Activated naive CD8-positive, alpha-beta T cell treated with anti-CD3 and anti-CD28 coated beads, Interleukin-2, amount 10 ng/mL, durations not matched to agents 7 days and 5 days (primary cell): ENCODE data around the gene ALG3. TPM values are rescaled to one million over a fixed set of nuclear protein-coding genes. Genes with fewer than 3 reads are reported as not detected.

Experiments
- ATAC-seq: fragments of 150-1000 bp; cut with Tn5 transposase; one replicate; pipeline ENCODE4 v1.10.0; 2021; ENCODE audit warnings: low read depth, moderate library complexity
- POLR2A ChIA-PET: fragments of 350-600 bp; sonication (Branson Sonifier 250); formaldehyde crosslinking; loops from one replicate; lab custom pipeline; 2021; ENCODE audit warnings: antibody characterized with exemption; lab: Charles Lee
- DNase-seq: peaks from one replicate; pipeline ENCODE4 v3.0.0; 2021
- H3K27ac Mint-ChIP-seq: one replicate; pipeline ENCODE4 v1.8.0; 2022; ENCODE audit warnings: mild to moderate bottlenecking, mixed read lengths
- H3K27me3 Mint-ChIP-seq: one replicate; pipeline ENCODE4 v1.8.0; 2022; ENCODE audit warnings: mild to moderate bottlenecking, moderate library complexity, mixed read lengths
- H3K36me3 Mint-ChIP-seq: one replicate; pipeline ENCODE4 v1.8.0; 2021; ENCODE audit warnings: mild to moderate bottlenecking, mixed read lengths
- H3K4me1 Mint-ChIP-seq: one replicate; pipeline ENCODE4 v1.8.0; 2021; ENCODE audit warnings: mixed read lengths
- H3K4me3 Mint-ChIP-seq: one replicate; pipeline ENCODE4 v1.8.0; 2022; ENCODE audit warnings: mild to moderate bottlenecking, moderate library complexity, mixed read lengths
- H3K9me3 Mint-ChIP-seq: one replicate; pipeline ENCODE4 v1.8.0; 2021; ENCODE audit warnings: mixed read lengths
- total RNA-seq, 2 experiments: library from RNA; stranded (reverse); gene quantifications; one replicate each; pipeline ENCODE4 v1.2.3, GENCODE V29; 2021

Gene ALG3
- 10 to 100 TPM; 38.8 to 38.9 TPM for total RNA-seq

DNA sequence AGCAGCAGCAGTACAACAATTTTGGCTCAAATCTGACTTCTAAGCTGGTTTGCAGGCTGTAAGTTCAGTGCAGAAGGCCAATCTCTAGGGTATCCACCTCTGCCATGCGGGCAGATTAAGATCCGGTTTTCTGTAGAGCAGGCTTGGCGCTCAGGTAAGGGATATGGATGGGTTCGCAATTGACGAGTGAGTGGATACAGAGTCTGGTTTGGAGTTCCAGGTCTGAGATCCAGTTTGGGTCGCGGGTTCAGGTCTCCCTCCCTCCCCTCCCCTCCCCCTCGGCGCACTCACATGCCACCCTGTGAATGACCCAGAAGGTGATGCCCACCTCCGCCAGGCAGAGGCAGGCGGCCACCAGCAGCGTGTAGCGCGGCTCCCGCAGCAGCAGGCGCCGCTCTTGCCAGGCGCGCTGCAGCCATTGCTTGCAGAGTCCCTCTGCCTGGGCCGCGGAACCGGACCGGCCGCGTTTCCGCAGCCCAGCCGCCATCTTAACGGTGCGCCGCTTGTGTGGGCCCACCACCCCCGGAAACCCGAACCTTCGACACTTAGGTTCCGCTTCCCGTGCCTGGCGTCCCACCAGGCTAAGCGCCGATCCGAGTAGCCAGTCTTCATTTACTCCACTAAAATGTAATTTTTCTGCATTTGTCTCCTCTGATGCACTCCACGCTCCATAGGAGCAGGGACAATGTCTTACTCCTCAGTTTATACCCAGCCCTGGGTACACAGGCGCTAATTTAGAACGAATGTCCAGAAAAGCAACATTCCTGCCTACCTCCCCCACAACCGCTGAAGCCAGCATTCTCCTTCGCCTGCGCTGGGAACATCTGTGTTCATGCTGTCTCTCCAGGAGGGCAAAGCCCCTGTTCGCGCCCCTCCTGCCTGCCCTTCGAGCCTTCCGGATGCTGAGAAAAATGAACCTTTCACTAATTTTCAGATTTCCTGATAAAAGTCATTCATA lies at the start of gene ALG3:
Gene ALG3 (minus strand): TSS at position 509 of the 958 bp plus-strand sequence. CDS start 22 bp downstream, at position 487.
- Mint-ChIP-seq H3K4me3 (peak within 1 kb of the TSS; percentile 98), H3K9me3 (no peaks in the 10 kb centered on the region), H3K36me3 (peaks cover 7% of the 10 kb centered on the region), H3K27ac (peak within 1 kb of the TSS; percentile 97), H3K27me3 (no peaks in the 10 kb centered on the region), H3K4me1 (peaks cover 14% of the 10 kb centered on the region)
- ATAC-seq = peak; percentile 47
- peak; percentile 89 for DNase-seq
- POLR2A ChIA-PET = interaction anchor here (1.2 kb wide), 1 partner anchor 21 kb away, joined by 3 read pairs; no protein-coding TSS in a partner anchor

GRCh38 chr3:184296616-184297015 lies 47.9 kb upstream of the ALG3 start:
- DNase-seq (no peak), ATAC-seq (no peak)
- Mint-ChIP-seq H3K4me1 (peaks cover 19% of the 10 kb centered on the region), H3K36me3 (peaks cover 3% of the 10 kb centered on the region), H3K27ac (no peak overlapping the region), H3K27me3 (peaks cover 4% of the 10 kb centered on the region), H3K9me3 (no peaks in the 10 kb centered on the region), H3K4me3 (no peak overlapping the region)
- POLR2A ChIA-PET = no interaction called here

DNA sequence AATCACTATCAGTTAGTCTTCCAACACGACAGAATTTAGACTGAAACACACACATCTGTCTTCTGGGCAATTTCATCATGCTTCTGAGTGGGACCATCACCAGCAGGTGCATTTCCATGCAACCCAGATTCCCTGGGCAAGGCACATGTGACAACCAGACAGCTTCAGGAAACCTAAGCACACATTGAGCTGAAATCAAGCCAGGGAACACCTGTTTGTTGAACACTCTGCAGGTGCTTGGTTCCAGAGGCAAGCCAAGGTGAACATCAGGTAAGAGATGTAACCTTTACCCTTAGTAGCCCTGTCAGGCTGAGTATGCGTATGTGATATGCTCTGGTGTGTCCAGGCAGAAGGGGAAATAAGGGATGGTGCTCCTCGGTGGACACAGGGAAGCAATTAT lies 47.0 kb upstream of the ALG3 start:
- peaks cover 14% of the 10 kb centered on the region for H3K4me1 Mint-ChIP-seq
- no peak overlapping the region for H3K4me3 Mint-ChIP-seq
- H3K36me3 Mint-ChIP-seq = no peaks in the 10 kb centered on the region
- H3K27me3 Mint-ChIP-seq = peaks cover 4% of the 10 kb centered on the region
- DNase-seq (no peak), ATAC-seq (no peak)
- no peak overlapping the region for H3K27ac Mint-ChIP-seq
- no peaks in the 10 kb centered on the region for H3K9me3 Mint-ChIP-seq
- POLR2A ChIA-PET = no interaction called here

DNA sequence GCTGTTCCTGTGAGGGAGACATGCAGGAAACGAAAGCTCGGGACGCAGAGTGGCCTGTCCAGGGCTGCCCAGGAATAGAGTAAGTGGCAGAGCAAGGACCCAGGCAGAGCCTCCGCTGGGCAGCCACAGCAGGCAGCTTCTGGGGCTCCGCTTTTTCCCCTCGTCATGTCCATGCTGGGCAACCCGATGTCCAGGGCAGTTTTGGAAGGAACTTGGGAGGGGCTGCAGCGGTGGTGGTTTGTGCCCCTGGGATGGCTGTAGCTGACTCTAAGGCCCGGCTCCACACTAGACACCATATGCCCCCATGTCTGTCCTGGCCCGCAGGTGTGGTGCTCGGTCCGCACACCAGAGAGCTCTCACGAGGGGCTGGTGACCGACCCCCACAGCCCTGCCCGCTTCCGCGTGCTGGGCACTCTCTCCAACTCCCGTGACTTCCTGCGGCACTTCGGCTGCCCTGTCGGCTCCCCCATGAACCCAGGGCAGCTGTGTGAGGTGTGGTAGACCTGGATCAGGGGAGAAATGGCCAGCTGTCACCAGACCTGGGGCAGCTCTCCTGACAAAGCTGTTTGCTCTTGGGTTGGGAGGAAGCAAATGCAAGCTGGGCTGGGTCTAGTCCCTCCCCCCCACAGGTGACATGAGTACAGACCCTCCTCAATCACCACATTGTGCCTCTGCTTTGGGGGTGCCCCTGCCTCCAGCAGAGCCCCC lies 43.1 kb upstream of the ALG3 start:
- DNase-seq (no peak), ATAC-seq (no peak)
- Mint-ChIP-seq H3K27me3 (peaks cover 4% of the 10 kb centered on the region), H3K27ac (no peak overlapping the region), H3K36me3 (no peaks in the 10 kb centered on the region), H3K4me3 (no peak overlapping the region), H3K9me3 (no peaks in the 10 kb centered on the region), H3K4me1 (peaks cover 3% of the 10 kb centered on the region)
- POLR2A ChIA-PET = no interaction called here

DNA sequence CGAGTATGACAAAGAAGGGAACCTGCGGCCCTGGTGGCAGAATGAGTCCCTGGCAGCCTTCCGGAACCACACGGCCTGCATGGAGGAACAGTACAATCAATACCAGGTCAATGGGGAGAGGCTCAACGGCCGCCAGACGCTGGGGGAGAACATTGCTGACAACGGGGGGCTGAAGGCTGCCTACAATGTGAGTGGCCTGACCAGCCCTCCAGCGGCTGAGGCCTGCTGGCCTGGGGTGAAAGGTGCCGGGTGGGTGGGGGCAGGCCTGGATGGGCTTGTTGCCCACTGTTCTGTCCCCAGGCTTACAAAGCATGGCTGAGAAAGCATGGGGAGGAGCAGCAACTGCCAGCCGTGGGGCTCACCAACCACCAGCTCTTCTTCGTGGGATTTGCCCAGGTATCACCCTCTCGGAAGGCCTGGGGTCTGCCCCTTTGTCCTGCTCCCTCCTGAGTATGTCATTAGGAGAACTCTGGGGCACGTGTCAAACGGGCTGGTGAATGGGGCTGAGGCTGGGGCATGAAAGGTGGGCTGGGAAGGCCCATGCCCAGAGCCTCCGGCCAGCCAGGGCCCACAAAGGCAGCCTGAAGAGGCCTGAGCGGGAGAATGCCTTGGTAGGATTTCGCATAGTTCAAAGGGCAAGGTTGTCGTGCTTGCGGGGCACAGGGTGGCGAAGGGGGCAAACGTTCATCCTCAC lies 42.4 kb upstream of the ALG3 start:
- H3K27ac Mint-ChIP-seq = peak overlapping the region; percentile 45
- DNase-seq = no peak
- H3K4me3 Mint-ChIP-seq = no peak overlapping the region
- peaks cover 5% of the 10 kb centered on the region for H3K27me3 Mint-ChIP-seq
- no peaks in the 10 kb centered on the region for H3K9me3 Mint-ChIP-seq
- POLR2A ChIA-PET = no interaction called here
- peaks cover 3% of the 10 kb centered on the region for H3K4me1 Mint-ChIP-seq
- H3K36me3 Mint-ChIP-seq = no peaks in the 10 kb centered on the region
- no peak for ATAC-seq

GRCh38 chr3:184290331-184290730 lies 41.6 kb upstream of the ALG3 start:
- POLR2A ChIA-PET = no interaction called here
- peaks cover 3% of the 10 kb centered on the region for H3K4me1 Mint-ChIP-seq
- no peak overlapping the region for H3K27ac Mint-ChIP-seq
- no peak for ATAC-seq
- H3K27me3 Mint-ChIP-seq = peaks cover 8% of the 10 kb centered on the region
- DNase-seq = no peak
- no peak overlapping the region for H3K4me3 Mint-ChIP-seq
- H3K36me3 Mint-ChIP-seq = no peaks in the 10 kb centered on the region
- no peaks in the 10 kb centered on the region for H3K9me3 Mint-ChIP-seq

DNA sequence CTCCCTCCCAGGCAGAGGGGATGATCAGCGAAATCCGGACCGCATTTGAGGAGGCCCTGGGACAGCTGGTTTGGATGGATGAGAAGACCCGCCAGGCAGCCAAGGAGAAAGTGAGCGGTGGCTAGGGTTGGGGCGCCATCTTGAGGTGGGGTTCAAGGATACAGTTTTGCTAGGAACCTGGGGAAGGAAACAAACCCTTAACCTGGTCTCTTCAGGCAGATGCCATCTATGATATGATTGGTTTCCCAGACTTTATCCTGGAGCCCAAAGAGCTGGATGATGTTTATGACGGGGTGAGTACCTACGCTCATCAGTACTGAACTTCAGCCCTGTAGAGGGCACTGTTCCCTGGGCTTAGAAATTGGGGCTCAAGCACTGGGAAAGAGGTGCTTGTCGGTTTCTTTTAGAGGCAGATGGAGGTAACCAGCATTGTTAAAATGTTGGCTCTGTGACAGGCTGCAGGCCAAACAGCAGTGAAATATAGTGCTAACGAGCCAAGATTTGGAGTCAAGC lies 40.7 kb upstream of the ALG3 start:
- POLR2A ChIA-PET = no interaction called here

GRCh38 chr3:184284696-184285095 lies 35.9 kb upstream of the ALG3 start:
- DNase-seq = no peak
- Mint-ChIP-seq H3K4me1 (peaks cover 3% of the 10 kb centered on the region), H3K27ac (no peak overlapping the region), H3K9me3 (no peaks in the 10 kb centered on the region), H3K27me3 (peaks cover 9% of the 10 kb centered on the region), H3K4me3 (no peak overlapping the region), H3K36me3 (no peaks in the 10 kb centered on the region)
- ATAC-seq = peak; percentile 57
- POLR2A ChIA-PET = no interaction called here

More for the DNA sequence above, 40.7 kb upstream of the ALG3 start:
- DNase-seq (peak; percentile 73), ATAC-seq (peak; percentile 68)
- H3K4me1 Mint-ChIP-seq = peaks cover 3% of the 10 kb centered on the region
- H3K36me3 Mint-ChIP-seq = no peaks in the 10 kb centered on the region
- H3K9me3 Mint-ChIP-seq = no peaks in the 10 kb centered on the region
- no peak overlapping the region for H3K4me3 Mint-ChIP-seq
- peaks cover 4% of the 10 kb centered on the region for H3K27me3 Mint-ChIP-seq
- H3K27ac Mint-ChIP-seq = no peak overlapping the region

DNA sequence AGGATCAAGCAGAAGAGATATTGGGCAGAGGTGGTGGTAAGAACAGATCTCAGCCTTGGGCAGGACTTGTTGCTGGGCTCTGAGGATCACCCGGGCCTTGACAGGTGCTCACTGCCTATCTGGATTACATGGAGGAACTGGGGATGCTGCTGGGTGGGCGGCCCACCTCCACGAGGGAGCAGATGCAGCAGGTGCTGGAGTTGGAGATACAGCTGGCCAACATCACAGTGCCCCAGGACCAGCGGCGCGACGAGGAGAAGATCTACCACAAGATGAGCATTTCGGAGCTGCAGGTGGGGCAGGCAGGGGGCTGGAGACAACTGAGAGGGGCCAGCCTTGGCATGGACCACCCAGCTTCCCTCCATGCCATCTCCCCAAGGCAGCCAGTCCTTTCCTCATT lies 34.9 kb upstream of the ALG3 start:
- H3K27me3 Mint-ChIP-seq = peaks cover 12% of the 10 kb centered on the region
- H3K9me3 Mint-ChIP-seq = no peaks in the 10 kb centered on the region
- ATAC-seq (no peak), DNase-seq (no peak)
- no peaks in the 10 kb centered on the region for H3K36me3 Mint-ChIP-seq
- H3K4me1 Mint-ChIP-seq = no peaks in the 10 kb centered on the region
- H3K27ac Mint-ChIP-seq = no peak overlapping the region
- POLR2A ChIA-PET = no interaction called here
- no peak overlapping the region for H3K4me3 Mint-ChIP-seq

DNA sequence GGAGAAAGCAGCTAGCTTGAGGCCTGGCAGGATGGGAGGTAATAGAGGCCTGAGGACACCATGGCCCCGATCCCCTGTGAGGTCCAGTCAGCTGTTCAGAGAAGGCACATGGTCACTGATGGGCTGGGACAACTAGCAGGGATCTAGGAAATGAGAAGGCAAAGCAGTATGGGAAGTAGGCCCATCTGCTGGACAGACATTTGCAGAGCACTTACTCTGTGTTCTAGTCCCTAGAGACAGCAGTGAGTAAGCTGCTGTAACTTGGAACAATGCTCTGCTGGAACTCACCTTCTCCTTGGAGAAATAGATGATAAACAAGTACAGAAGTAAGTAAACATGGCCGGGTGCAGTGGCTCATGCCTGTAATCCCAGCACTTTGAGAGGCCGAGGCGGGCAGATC lies 34.2 kb upstream of the ALG3 start:
- H3K36me3 Mint-ChIP-seq = no peaks in the 10 kb centered on the region
- H3K27ac Mint-ChIP-seq = no peak overlapping the region
- POLR2A ChIA-PET = interaction anchor here (0.6 kb wide), 1 partner anchor 79 kb away, joined by 3 read pairs; no protein-coding TSS in a partner anchor
- no peaks in the 10 kb centered on the region for H3K9me3 Mint-ChIP-seq
- ATAC-seq = no peak
- peaks cover 12% of the 10 kb centered on the region for H3K27me3 Mint-ChIP-seq
- H3K4me1 Mint-ChIP-seq = no peaks in the 10 kb centered on the region
- H3K4me3 Mint-ChIP-seq = no peak overlapping the region
- no peak for DNase-seq

DNA sequence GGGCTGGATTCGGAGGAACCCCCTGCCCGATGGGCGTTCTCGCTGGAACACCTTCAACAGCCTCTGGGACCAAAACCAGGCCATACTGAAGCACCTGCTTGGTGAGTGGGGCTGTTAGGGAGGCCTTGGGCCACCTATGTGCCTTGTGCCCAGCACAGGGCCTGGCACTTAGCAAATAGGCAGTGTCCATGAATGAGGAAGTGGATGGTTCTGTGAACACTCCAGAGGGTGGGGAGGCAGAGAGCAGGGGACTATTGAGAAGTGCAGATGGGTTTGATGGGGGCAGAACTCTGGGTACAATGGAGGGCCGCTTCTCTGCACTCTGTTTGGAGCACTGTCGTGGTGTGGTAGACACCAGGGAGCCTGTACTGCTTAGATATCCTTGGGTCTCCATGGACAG lies 28.6 kb upstream of the ALG3 start:
- Mint-ChIP-seq H3K36me3 (no peaks in the 10 kb centered on the region), H3K27me3 (peaks cover 38% of the 10 kb centered on the region), H3K4me1 (peaks cover 2% of the 10 kb centered on the region), H3K27ac (no peak overlapping the region), H3K4me3 (no peak overlapping the region), H3K9me3 (no peaks in the 10 kb centered on the region)
- DNase-seq (no peak), ATAC-seq (no peak)
- POLR2A ChIA-PET = no interaction called here

GRCh38 chr3:184275961-184276910 lies 27.5 kb upstream of the ALG3 start, which contains the start of gene ECE2:
TSS of gene ECE2 (plus strand) at chr3:184276022. CDS start at chr3:184276154, 132 bp downstream.
- H3K9me3 Mint-ChIP-seq = no peaks in the 10 kb centered on the region
- H3K27ac Mint-ChIP-seq = no peak within 1 kb of the TSS
- no peak for ATAC-seq
- no peaks in the 10 kb centered on the region for H3K36me3 Mint-ChIP-seq
- DNase-seq = no peak
- H3K4me3 Mint-ChIP-seq = no peak within 1 kb of the TSS
- POLR2A ChIA-PET = no interaction called here
- H3K27me3 Mint-ChIP-seq = peaks cover 48% of the 10 kb centered on the region
- H3K4me1 Mint-ChIP-seq = peaks cover 2% of the 10 kb centered on the region
